RWPE1 (cell line): ENCODE data around the gene SDS.

Source experiments
- CTCF ChIA-PET: fragments of 350-600 bp; sonication (Branson Sonifier 250); formaldehyde crosslinking; extraction: SDS; loops from one replicate; lab custom pipeline; 2021; lab: Yijun Ruan, JAX
- POLR2A ChIA-PET: fragments of 400-600 bp; formaldehyde crosslinking; extraction: SDS; loops from one replicate; lab custom pipeline; 2020; ENCODE audit warnings: antibody characterized with exemption; ENCODE audit not compliant: low non-redundant PET; lab: Yijun Ruan, JAX
- DNase-seq: peaks from one replicate; pipeline ENCODE4 v3.0.0; 2012; ENCODE audit warnings: low spot score
- H3K27ac ChIP-seq: fragments of 450-650 bp; 2 replicates; pipeline ENCODE4 v1.5.1; 2017
- CTCF ChIP-seq: fragments of 450-650 bp; conservative IDR thresholded peaks from 2 replicates; pipeline ENCODE4 v1.5.1; 2017; ENCODE audit warnings: low read depth, mild to moderate bottlenecking

SDS gene

GRCh38 chr12:113445544-113446171 is 42.0 kb upstream of the SDS start:
- TF ChIP-seq CTCF: no peak
- H3K27ac ChIP-seq: no peak overlapping the region
- no peak for DNase-seq
- CTCF ChIA-PET: interaction anchor here (0.7 to 1.8 kb wide), 2 partner anchors 16 to 467 kb away, joined by 3 to 7 read pairs; no protein-coding TSS in a partner anchor
- POLR2A ChIA-PET: no interaction called here

- no peak for TF ChIP-seq CTCF
- DNase-seq: no peak
- H3K27ac ChIP-seq: no peak overlapping the region
- ChIA-PET POLR2A (no interaction called here), CTCF (no interaction called here)
Measured at GRCh38 chr12:113443030-113443539, 39.4 kb upstream of the SDS start.

- ChIA-PET CTCF (interaction anchor here (0.6 to 0.8 kb wide), 3 partner anchors 36 to 146 kb away, joined by 3 to 4 read pairs (median 4); no protein-coding TSS in a partner anchor), POLR2A (no interaction called here)
- H3K27ac ChIP-seq: no peak overlapping the region
- no peak for TF ChIP-seq CTCF
- no peak for DNase-seq
Measured at GRCh38 chr12:113440947-113441782, 37.5 kb upstream of the SDS start.

- CTCF ChIA-PET: interaction anchor here (0.8 kb wide), 1 partner anchor 83 kb away, joined by 4 read pairs; no protein-coding TSS in a partner anchor
- POLR2A ChIA-PET: interaction anchor here (0.5 kb wide), 1 partner anchor 534 kb away, joined by 3 read pairs; no protein-coding TSS in a partner anchor
Measured at GRCh38 chr12:113440336-113440735, 36.6 kb upstream of the SDS start.

GRCh38 chr12:113439606-113440030 is 35.9 kb upstream of the SDS start:
- H3K27ac ChIP-seq: no peak overlapping the region
- TF ChIP-seq CTCF: peak; percentile 55
- DNase-seq: peak; percentile 41
- ChIA-PET CTCF (no interaction called here), POLR2A (interaction anchor here (0.5 kb wide), 1 partner anchor 534 kb away, joined by 3 read pairs; no protein-coding TSS in a partner anchor)

More at GRCh38 chr12:113440336-113440735, 36.6 kb upstream of the SDS start:
- no peak for DNase-seq
- no peak overlapping the region for H3K27ac ChIP-seq
- TF ChIP-seq CTCF: no peak

GRCh38 chr12:113439301-113439597 is 35.6 kb upstream of the SDS start:
- TF ChIP-seq CTCF: no peak
- no peak for DNase-seq
- POLR2A ChIA-PET: no interaction called here
- H3K27ac ChIP-seq: no peak overlapping the region
- CTCF ChIA-PET: no interaction called here
